SK-N-SH (cell line): ENCODE results near the gene NIPA2. TPM values are rescaled to one million over a fixed set of nuclear protein-coding genes. Genes with fewer than 3 reads are reported as not detected.

Experiments
- CTCF ChIA-PET: fragments of 300-600, 350-600 bp; formaldehyde crosslinking; extraction: SDS; loops from one replicate; lab custom pipeline; 2021; lab: Yijun Ruan, JAX
- POLR2A ChIA-PET: fragments of 350-600 bp; sonication (Branson Sonifier 250); formaldehyde crosslinking; extraction: SDS; loops from one replicate; lab custom pipeline; 2020; ENCODE audit warnings: antibody characterized with exemption, inconsistent platforms; lab: Yijun Ruan, JAX
- DNase-seq: peaks from one replicate; pipeline ENCODE4 v3.0.0; 2012
- H2AFZ ChIP-seq: fragments of 200-600 bp; sonication (generic); 2 replicates; pipeline ENCODE4 v1.8.1; 2016; ENCODE audit warnings: antibody characterized with exemption, mild to moderate bottlenecking, low read depth
- H3F3A ChIP-seq: fragments of 200-600 bp; sonication (generic); replicated peaks from 2 replicates; pipeline ENCODE3; 2016; ENCODE audit warnings: antibody characterized with exemption, mild to moderate bottlenecking; ENCODE audit not compliant: insufficient read depth
- H3K27ac ChIP-seq, 2 experiments: fragments of 200-500 bp in 1 of 2; fragments of 200-600 bp in 1 of 2; sonication (Bioruptor generic) in 1 of 2; sonication (generic), shearing (Covaris generic) in 1 of 2; 2 replicates each; pipeline versions ENCODE4 v1.5.1 to v1.6.1; 2014 to 2016; ENCODE audit warnings: low read depth in 2 of 2, inconsistent platforms in 1 of 2, low read length in 1 of 2, mild to moderate bottlenecking in 1 of 2, mixed read lengths in 1 of 2
- H3K27me3 ChIP-seq: fragments of 200-600 bp; sonication (generic), shearing (Covaris generic); 2 replicates; pipeline ENCODE4 v1.6.1; 2016; ENCODE audit warnings: mixed run types; ENCODE audit not compliant: insufficient read depth
- H3K36me3 ChIP-seq, 2 experiments: fragments of 200-500 bp in 1 of 2; fragments of 200-600 bp in 1 of 2; sonication (Bioruptor generic) in 1 of 2; sonication (generic) in 1 of 2; replicated peaks in 1 of 2; 2 replicates each; pipeline versions ENCODE3 to v1.5.1; 2014 to 2016; ENCODE audit warnings: low read length in 1 of 2, mild to moderate bottlenecking in 1 of 2; ENCODE audit not compliant: insufficient read depth in 2 of 2, control insufficient read depth in 1 of 2
- H3K4me1 ChIP-seq, 2 experiments: fragments of 200-500 bp in 1 of 2; fragments of 200-600 bp in 1 of 2; sonication (Bioruptor generic) in 1 of 2; sonication (generic), shearing (Covaris generic) in 1 of 2; 2 replicates each; pipeline versions ENCODE4 v1.5.1 to v1.6.1; 2014 to 2016; ENCODE audit warnings: low read depth in 1 of 2, low read length in 1 of 2, mixed run types in 1 of 2; ENCODE audit not compliant: insufficient read depth in 2 of 2, control insufficient read depth in 1 of 2
- H3K4me2 ChIP-seq: fragments of 200-600 bp; sonication (generic), shearing (Covaris generic); 2 replicates; pipeline ENCODE4 v1.6.1; 2017; ENCODE audit warnings: mixed run types
- H3K4me3 ChIP-seq, 2 experiments: fragments of 200-500 bp in 1 of 2; fragments of 200-600 bp in 1 of 2; sonication (Bioruptor generic) in 1 of 2; sonication (generic), shearing (Covaris generic) in 1 of 2; 2 replicates each; pipeline versions ENCODE4 v1.5.1 to v1.8.1; 2014 to 2016; ENCODE audit warnings: low read depth in 2 of 2, inconsistent platforms in 1 of 2, low read length in 1 of 2, mild to moderate bottlenecking in 1 of 2, mixed read lengths in 1 of 2, moderate library complexity in 1 of 2
- H3K79me2 ChIP-seq: fragments of 200-600 bp; sonication (generic); 2 replicates; pipeline ENCODE4 v1.8.1; 2017; ENCODE audit warnings: mild to moderate bottlenecking; ENCODE audit not compliant: insufficient read depth
- H3K9ac ChIP-seq: fragments of 200-600 bp; sonication (generic); 2 replicates; pipeline ENCODE4 v1.6.1; 2017; ENCODE audit warnings: mixed run types
- H3K9me2 ChIP-seq: fragments of 200-600 bp; sonication (generic); 2 replicates; pipeline ENCODE4 v1.6.1; 2017; ENCODE audit warnings: mixed run types
- H3K9me3 ChIP-seq: fragments of 200-600 bp; sonication (generic); 2 replicates; pipeline ENCODE4 v1.6.1; 2017; ENCODE audit warnings: mixed run types, mild to moderate bottlenecking, moderate library complexity
- H4K20me1 ChIP-seq: fragments of 200-600 bp; sonication (generic); 2 replicates; pipeline ENCODE4 v1.6.1; 2017; ENCODE audit warnings: mild to moderate bottlenecking, mixed run types; ENCODE audit not compliant: insufficient read depth
- CTCF ChIP-seq: fragments of 200-600 bp; sonication (generic); IDR thresholded peaks from 2 replicates; pipeline ENCODE4 v1.6.1; 2017; ENCODE audit warnings: antibody characterized with exemption, mild to moderate bottlenecking, moderate library complexity
- EZH2phosphoT487 ChIP-seq: fragments of 200-600 bp; sonication (generic); IDR thresholded peaks from 2 replicates; pipeline ENCODE4 v1.6.1; 2017; ENCODE audit warnings: low read depth, mixed run types, mild to moderate bottlenecking, antibody characterized with exemption, moderate library complexity, borderline replicate concordance
- FOSL2 ChIP-seq: IDR thresholded peaks from 2 replicates; pipeline ENCODE4 v1.4.0; 2012; ENCODE audit warnings: low read depth, mild to moderate bottlenecking, moderate library complexity, borderline replicate concordance
- FOXJ3 ChIP-seq: sonication (generic); formaldehyde crosslinking; IDR thresholded peaks from 2 replicates; pipeline ENCODE4 v1.5.1; 2020; ENCODE audit warnings: mild to moderate bottlenecking, missing genetic modification reagents
- FOXM1 ChIP-seq: IDR thresholded peaks from 2 replicates; pipeline ENCODE4 v1.4.0; 2012; ENCODE audit warnings: low read depth, mild to moderate bottlenecking
- MAX ChIP-seq: IDR thresholded peaks from 2 replicates; pipeline ENCODE4 v1.4.0; 2012; ENCODE audit warnings: low read depth
- MXI1 ChIP-seq: IDR thresholded peaks from 2 replicates; pipeline ENCODE4 v1.6.1; 2012; ENCODE audit warnings: mild to moderate bottlenecking, low read depth, low read length, improper control_type of control experiment
- NFIC ChIP-seq: IDR thresholded peaks from 2 replicates; pipeline ENCODE4 v1.4.0; 2012; ENCODE audit warnings: borderline replicate concordance
- POLR2AphosphoS5 ChIP-seq: IDR thresholded peaks from 2 replicates; pipeline ENCODE4 v1.6.1; 2012; ENCODE audit warnings: low read depth, low read length
- RAD21 ChIP-seq: IDR thresholded peaks from 2 replicates; pipeline ENCODE4 v1.6.1; 2012; ENCODE audit warnings: mild to moderate bottlenecking, low read length
- RCOR1 ChIP-seq: fragments of 150-350 bp; IDR thresholded peaks from 2 replicates; pipeline ENCODE4 v1.6.1; 2017; ENCODE audit warnings: antibody characterized with exemption, low read length
- REST ChIP-seq: IDR thresholded peaks from 2 replicates; pipeline ENCODE4 v1.6.1; 2012; ENCODE audit warnings: mild to moderate bottlenecking, low read depth, low read length, moderate library complexity
- SMC3 ChIP-seq: IDR thresholded peaks from 2 replicates; pipeline ENCODE4 v1.6.1; 2012; ENCODE audit warnings: low read depth, low read length, improper control_type of control experiment
- TCF12 ChIP-seq: IDR thresholded peaks from 2 replicates; pipeline ENCODE4 v1.4.0; 2012
- TEAD4 ChIP-seq: IDR thresholded peaks from 2 replicates; pipeline ENCODE4 v1.4.0; 2012; ENCODE audit warnings: mild to moderate bottlenecking, borderline replicate concordance; ENCODE audit not compliant: insufficient read depth
- USF1 ChIP-seq: IDR thresholded peaks from 2 replicates; pipeline ENCODE4 v1.4.0; 2012; ENCODE audit warnings: low read depth, borderline replicate concordance
- USF2 ChIP-seq: fragments of 150-350 bp; IDR thresholded peaks from 2 replicates; pipeline ENCODE4 v1.6.1; 2017; ENCODE audit warnings: antibody characterized with exemption, low read length, low read depth, borderline replicate concordance
- YY1 ChIP-seq: IDR thresholded peaks from 2 replicates; pipeline ENCODE4 v1.4.0; 2012; ENCODE audit warnings: low read depth, mild to moderate bottlenecking
- WGBS: methylation state at CpG from one replicate; pipeline ENCODE4 v1.1.6; 2017; ENCODE audit warnings: low lambda C conversion rate; 5-methylcytosine and 5-hydroxymethylcytosine counted together
- polyA plus RNA-seq, 3 experiments: library from polyadenylated mRNA; depleted of rRNA; stranded (reverse); fragments of >200 nt; gene quantifications; 2 replicates each; pipeline ENCODE4 v1.2.3, GENCODE V29; 2012

Gene NIPA2
- polyA plus RNA-seq, 1 of the 3 experiments (the other 2 are of a cell fraction), result 32.0 TPM

- Histone ChIP-seq H3K9me3 (no peaks in the 10 kb centered on the region), H3K4me1 (peaks cover 0 to 4% of the 10 kb centered on the region in 2 experiments; a peak in 1 of 4 replicates), H3F3A (no peaks in the 10 kb centered on the region), H3K79me2 (no peaks in the 10 kb centered on the region), H3K9me2 (no peaks in the 10 kb centered on the region), H4K20me1 (no peaks in the 10 kb centered on the region), H3K4me2 (no peak overlapping the region), H2AFZ (no peak overlapping the region), H3K9ac (no peak overlapping the region), H3K36me3 (peaks cover 29 to 58% of the 10 kb centered on the region in 2 experiments), H3K4me3 (no peak overlapping the region), H3K27me3 (no peaks in the 10 kb centered on the region), H3K27ac (no peak overlapping the region; a peak in 1 of 4 replicates)
- TF ChIP-seq NFIC (no peak), YY1 (no peak), MAX (no peak), RCOR1 (no peak), USF2 (no peak)
- peak; percentile 47 for DNase-seq
- ChIA-PET POLR2A (interaction anchor here (1.0 kb wide), 1 partner anchor 161 kb away, joined by 3 read pairs; the partner anchor contains the start of gene TUBGCP5), CTCF (no interaction called here)
- WGBS, result 74% methylated on average over 10 of the region's 10 CpGs
Measured at GRCh38 chr15:22878103-22878502, 39.6 kb downstream of the NIPA2 start.

- ChIA-PET CTCF (no interaction called here), POLR2A (no interaction called here)
- no peak overlapping the region for H3K4me3 ChIP-seq
- H3K4me1 ChIP-seq, result peaks cover 0 to 4% of the 10 kb centered on the region in 2 experiments; a peak in 1 of 4 replicates
- H3K9me3 ChIP-seq, result no peaks in the 10 kb centered on the region
- 91% methylated on average over 25 of the region's 33 CpGs for WGBS
- no peaks in the 10 kb centered on the region for H4K20me1 ChIP-seq
- no peak overlapping the region for H2AFZ ChIP-seq
- H3K36me3 ChIP-seq, result peaks cover 15 to 40% of the 10 kb centered on the region in 2 experiments
- H3K4me2 ChIP-seq, result no peak overlapping the region
- peaks cover 4% of the 10 kb centered on the region; the same call in 1 of the 2 replicates for H3K79me2 ChIP-seq
- no peak for DNase-seq
- no peak overlapping the region for H3K9ac ChIP-seq
- H3K9me2 ChIP-seq, result no peaks in the 10 kb centered on the region
- TF ChIP-seq TCF12 (no peak), EZH2phosphoT487 (no peak), USF1 (no peak), CTCF (no peak), TEAD4 (no peak), RAD21 (no peak), REST (no peak), FOXJ3 (CRISPR knock-in tag) (no peak), SMC3 (no peak), FOXM1 (no peak), FOSL2 (no peak), POLR2AphosphoS5 (no peak), MXI1 (no peak)
- no peak overlapping the region for H3K27ac ChIP-seq
- no peaks in the 10 kb centered on the region for H3F3A ChIP-seq
- H3K27me3 ChIP-seq, result no peaks in the 10 kb centered on the region
Measured at GRCh38 chr15:22880068-22880980, 41.9 kb downstream of the NIPA2 start.
